K562 (cell line): ENCODE results near the gene NSUN2.

Experiments
- CTCF ChIP-seq, 3 experiments: IDR thresholded peaks in 2 of 3; conservative IDR thresholded peaks in 1 of 3; 2 replicates each; pipeline ENCODE4 v1.5.1; 2011 to 2012; ENCODE audit warnings: low read length in 3 of 3, mild to moderate bottlenecking in 3 of 3, control low read depth in 2 of 3, improper control_type of control experiment in 1 of 3, inconsistent platforms in 1 of 3, low read depth in 1 of 3, mixed read lengths in 1 of 3, moderate library complexity in 1 of 3; ENCODE audit not compliant: insufficient read depth in 2 of 3
- FOXK2 ChIP-seq, 2 experiments: fragments of 450-650 bp; IDR thresholded peaks in 1 of 2; conservative IDR thresholded peaks in 1 of 2; 2 replicates each; pipeline ENCODE4 v1.6.1; 2016; ENCODE audit warnings: low read depth in 2 of 2, mild to moderate bottlenecking in 1 of 2
- SPI1 ChIP-seq: IDR thresholded peaks from 2 replicates; pipeline ENCODE4 v1.6.1; 2011; ENCODE audit warnings: low read depth, low read length, control low read depth, borderline replicate concordance
- ZNF212 ChIP-seq: fragments of 450-650 bp; formaldehyde crosslinking; IDR thresholded peaks from 2 replicates; pipeline ENCODE4 v1.4.0; 2020; ENCODE audit warnings: mild to moderate bottlenecking
- ZNF707 ChIP-seq: fragments of 250-450 bp; sonication (Bioruptor Pico); conservative IDR thresholded peaks from 2 replicates; pipeline ENCODE4 v1.8.0; 2022; ENCODE audit warnings: inconsistent platforms, mild to moderate bottlenecking, moderate library complexity
- ZZZ3 ChIP-seq: fragments of 450-650 bp; IDR thresholded peaks from 2 replicates; pipeline ENCODE4 v1.6.1; 2016; ENCODE audit warnings: antibody characterized with exemption, mild to moderate bottlenecking, moderate library complexity

- TF ChIP-seq ZNF212 (CRISPR knock-in tag) (no peak), ZZZ3 (no peak), FOXK2 (conservative IDR thresholded peaks at IDR 0.05 in 1 of 2, IDR thresholded peaks at IDR 0.05 in 1 of 2; ENCODE audit: low read depth in 2 of 2) (no peak), ZNF707 (no peak), CTCF (IDR thresholded peaks at IDR 0.05 in 2 of 3, conservative IDR thresholded peaks at IDR 0.05 in 1 of 3; ENCODE audit: insufficient read depth in 2 of 3, low read depth in 1 of 3, low read length in 3 of 3) (no peak), SPI1 (no peak)
Measured at GRCh38 chr5:6637590-6637989, 4.7 kb upstream of the NSUN2 start.
